Caco-2 (cell line): Measurements from ENCODE around the gene TAX1BP3. TPM values are rescaled to one million over a fixed set of nuclear protein-coding genes. Genes with fewer than 3 reads are reported as not detected.

Experiments
- BruUV-seq: library from RNA; stranded (reverse); fragments of 400-500 nt; replicated peaks from 2 replicates; lab custom pipeline; 2021; lab: Mats Ljungman, UMichigan
- CTCF ChIA-PET: fragments of 300-600 bp; sonication (Branson Sonifier 250); formaldehyde crosslinking; loops from one replicate; lab custom pipeline; 2022; ENCODE audit warnings: antibody characterized with exemption; lab: Charles Lee
- POLR2A ChIA-PET: fragments of 300-600 bp; sonication (Branson Sonifier 250); formaldehyde crosslinking; loops from one replicate; lab custom pipeline; 2022; ENCODE audit warnings: antibody characterized with exemption; lab: Charles Lee
- DNase-seq, 2 experiments: peaks; one replicate each; pipeline versions ENCODE4 v3.0.0 to v3.0.0-alpha.2; 2020 to 2022
- H3K27me3 ChIP-seq: replicated peaks from 2 replicates; pipeline ENCODE4 v1.6.0; 2011; ENCODE audit warnings: low read length; ENCODE audit not compliant: control insufficient read depth, insufficient read depth
- H3K36me3 ChIP-seq: 2 replicates; pipeline ENCODE4 v1.5.1; 2011; ENCODE audit warnings: low read length; ENCODE audit not compliant: control insufficient read depth, insufficient read depth
- H3K4me1 ChIP-seq: fragments of 250-450 bp; sonication (Bioruptor Pico); 2 replicates; pipeline ENCODE4 v1.5.1; 2020; ENCODE audit warnings: mild to moderate bottlenecking
- H3K4me3 ChIP-seq: 2 replicates; pipeline ENCODE4 v1.5.1; 2011; ENCODE audit warnings: low read depth, mild to moderate bottlenecking, control low read depth, low read length
- H3K9me3 ChIP-seq: fragments of 250-450 bp; sonication (Bioruptor Pico); 2 replicates; pipeline ENCODE4 v1.5.1; 2020; ENCODE audit warnings: mild to moderate bottlenecking, moderate library complexity
- H3K27ac Mint-ChIP-seq: one replicate; pipeline ENCODE4 v1.8.0; 2022; ENCODE audit warnings: mixed read lengths; ENCODE audit not compliant: unreplicated experiment
- H3K27me3 Mint-ChIP-seq: one replicate; pipeline ENCODE4 v1.8.0; 2022; ENCODE audit warnings: mixed read lengths; ENCODE audit not compliant: insufficient read depth, unreplicated experiment
- H3K36me3 Mint-ChIP-seq: one replicate; pipeline ENCODE4 v1.8.0; 2022; ENCODE audit warnings: mild to moderate bottlenecking, mixed read lengths; ENCODE audit not compliant: insufficient read depth, unreplicated experiment
- H3K4me1 Mint-ChIP-seq: one replicate; pipeline ENCODE4 v1.8.0; 2022; ENCODE audit warnings: low read depth, mixed read lengths; ENCODE audit not compliant: unreplicated experiment
- H3K4me3 Mint-ChIP-seq: one replicate; pipeline ENCODE4 v1.8.0; 2022; ENCODE audit warnings: mild to moderate bottlenecking, moderate library complexity, mixed read lengths; ENCODE audit not compliant: unreplicated experiment
- H3K9me3 Mint-ChIP-seq: one replicate; pipeline ENCODE4 v1.8.0; 2022; ENCODE audit warnings: mixed read lengths; ENCODE audit not compliant: unreplicated experiment
- intact Hi-C: fragments of 100-400 bp; cut with micrococcal nuclease; formaldehyde crosslinking; loops from one replicate; pipeline ENCODE4 v1.10.0; 2022; ENCODE audit not compliant: unreplicated experiment
- total RNA-seq: library from RNA; stranded (reverse); gene quantifications from 2 replicates; pipeline ENCODE4 v1.2.3, GENCODE V29; 2022
- TF ChIP-seq, protein P1 (sequence below), 2 experiments: fragments of 200-600 bp in 1 of 2; IDR thresholded peaks; 1 replicate in 1 of 2; 2 replicates in 1 of 2; pipeline versions ENCODE4 v1.5.1 to v1.8.0; 2011 to 2022; ENCODE audit warnings: antibody characterized with exemption in 1 of 2, control low read depth in 1 of 2, inconsistent platforms in 1 of 2, low read depth in 1 of 2, low read length in 1 of 2, mild to moderate bottlenecking in 1 of 2, moderate library complexity in 1 of 2; ENCODE audit not compliant: insufficient read depth in 1 of 2, severe bottlenecking in 1 of 2, unreplicated experiment in 1 of 2

Gene TAX1BP3
- total RNA-seq, 1 experiment from 2014 or later, result 58.2 TPM

DNA sequence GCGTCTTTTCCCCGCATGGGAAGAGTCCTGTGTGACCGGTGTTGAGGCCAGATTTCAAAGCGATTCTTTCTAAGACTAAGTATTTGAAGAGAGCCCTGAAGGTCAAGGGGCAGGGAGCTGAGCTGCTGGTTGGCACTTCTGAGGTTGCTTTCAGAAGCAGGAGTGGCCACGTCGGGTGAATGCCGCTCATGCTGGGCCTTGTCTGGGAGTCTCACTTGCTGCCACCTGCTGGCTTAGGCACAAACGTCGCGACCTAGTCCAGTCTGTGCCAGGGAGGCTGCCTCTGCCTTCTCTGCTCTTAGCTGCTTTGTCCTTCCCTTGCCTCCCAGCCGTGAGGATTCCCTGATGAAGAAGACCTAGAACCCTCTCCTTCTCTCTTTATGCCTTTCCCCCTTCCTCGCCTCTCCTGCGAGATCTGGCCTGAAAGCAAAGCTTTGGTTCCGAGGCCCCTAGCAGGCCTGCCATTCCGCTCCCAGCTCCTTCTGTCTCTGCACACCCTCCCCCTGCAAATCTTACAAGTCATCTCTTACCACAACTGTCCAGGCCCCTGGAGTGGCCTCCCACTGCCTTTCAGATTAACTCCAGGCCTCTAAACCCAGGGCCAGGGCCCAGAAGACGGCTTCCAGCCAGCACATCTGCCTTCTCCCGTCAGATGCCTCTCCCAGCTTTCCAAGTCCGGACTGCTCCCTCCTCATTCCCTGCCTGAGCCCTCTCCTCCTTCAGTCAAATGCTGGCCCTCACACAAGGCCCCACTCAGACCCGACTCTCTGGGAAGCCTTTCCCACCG, 20.4 kb downstream of the TAX1BP3 start:
- intact Hi-C loops, result loop anchor here (5.0 kb wide), 1 partner anchor 601 kb away; no protein-coding TSS in a partner anchor
- Histone ChIP-seq H3K4me1 (no peaks in the 10 kb centered on the region), H3K4me3 (no peak overlapping the region), H3K9me3 (no peaks in the 10 kb centered on the region), H3K36me3 (no peaks in the 10 kb centered on the region), H3K27me3 (no peaks in the 10 kb centered on the region)
- TF ChIP-seq, protein P1, sequence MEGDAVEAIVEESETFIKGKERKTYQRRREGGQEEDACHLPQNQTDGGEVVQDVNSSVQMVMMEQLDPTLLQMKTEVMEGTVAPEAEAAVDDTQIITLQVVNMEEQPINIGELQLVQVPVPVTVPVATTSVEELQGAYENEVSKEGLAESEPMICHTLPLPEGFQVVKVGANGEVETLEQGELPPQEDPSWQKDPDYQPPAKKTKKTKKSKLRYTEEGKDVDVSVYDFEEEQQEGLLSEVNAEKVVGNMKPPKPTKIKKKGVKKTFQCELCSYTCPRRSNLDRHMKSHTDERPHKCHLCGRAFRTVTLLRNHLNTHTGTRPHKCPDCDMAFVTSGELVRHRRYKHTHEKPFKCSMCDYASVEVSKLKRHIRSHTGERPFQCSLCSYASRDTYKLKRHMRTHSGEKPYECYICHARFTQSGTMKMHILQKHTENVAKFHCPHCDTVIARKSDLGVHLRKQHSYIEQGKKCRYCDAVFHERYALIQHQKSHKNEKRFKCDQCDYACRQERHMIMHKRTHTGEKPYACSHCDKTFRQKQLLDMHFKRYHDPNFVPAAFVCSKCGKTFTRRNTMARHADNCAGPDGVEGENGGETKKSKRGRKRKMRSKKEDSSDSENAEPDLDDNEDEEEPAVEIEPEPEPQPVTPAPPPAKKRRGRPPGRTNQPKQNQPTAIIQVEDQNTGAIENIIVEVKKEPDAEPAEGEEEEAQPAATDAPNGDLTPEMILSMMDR (IDR thresholded peaks at IDR 0.05; ENCODE audit: insufficient read depth in 1 of 2, low read depth in 1 of 2, low read length in 1 of 2, severe bottlenecking in 1 of 2, unreplicated experiment in 1 of 2), result peak; percentile 30 to 35
- peak; percentile 51 to 54 for DNase-seq
- ChIA-PET CTCF (interaction anchor here (0.6 to 1.7 kb wide), 4 partner anchors 12 to 599 kb away, joined by 3 to 9 read pairs (median 5); partner anchors contain the start of genes CTNS and SHPK), POLR2A (interaction anchor here (1.6 kb wide), 1 partner anchor 12 kb away, joined by 6 read pairs; the partner anchor contains the start of genes CTNS and SHPK)
- Mint-ChIP-seq H3K27ac (no peak overlapping the region), H3K27me3 (no peaks in the 10 kb centered on the region), H3K4me1 (no peaks in the 10 kb centered on the region), H3K9me3 (no peaks in the 10 kb centered on the region), H3K36me3 (peaks cover 5% of the 10 kb centered on the region), H3K4me3 (no peak overlapping the region)
- BruUV-seq, result no TSS peak

DNA sequence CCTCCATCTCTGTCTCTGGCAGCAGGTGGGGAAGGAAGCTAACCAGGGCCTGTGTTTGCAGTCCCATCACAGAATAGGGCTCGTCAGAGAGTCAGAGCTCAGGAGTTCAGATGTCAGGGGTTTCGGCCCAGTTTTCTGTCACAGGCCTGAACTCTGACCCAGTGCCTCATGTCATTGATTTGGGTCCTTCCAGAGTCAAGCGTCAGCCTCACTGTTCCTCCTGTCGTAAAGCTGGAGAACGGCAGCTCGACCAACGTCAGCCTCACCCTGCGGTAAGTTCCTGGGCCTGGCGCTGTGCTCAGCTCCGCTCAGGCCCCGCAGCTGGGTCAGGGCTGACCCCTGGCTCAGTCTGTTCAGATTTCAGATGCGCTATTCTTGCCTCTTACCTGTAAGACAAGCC, 21.1 kb downstream of the TAX1BP3 start:
- Histone ChIP-seq H3K4me1 (no peaks in the 10 kb centered on the region), H3K4me3 (no peak overlapping the region), H3K9me3 (no peaks in the 10 kb centered on the region), H3K36me3 (no peaks in the 10 kb centered on the region), H3K27me3 (no peaks in the 10 kb centered on the region)
- ChIA-PET POLR2A (interaction anchor here (1.6 kb wide), 1 partner anchor 11 kb away, joined by 6 read pairs; the partner anchor contains the start of genes CTNS and SHPK), CTCF (interaction anchor here (0.6 to 1.7 kb wide), 4 partner anchors 11 to 598 kb away, joined by 3 to 9 read pairs (median 5); partner anchors contain the start of genes CTNS and SHPK)
- H3K27ac Mint-ChIP-seq, result no peak overlapping the region
- DNase-seq, result no peak
- H3K9me3 Mint-ChIP-seq, result no peaks in the 10 kb centered on the region
- peaks cover 5% of the 10 kb centered on the region for H3K36me3 Mint-ChIP-seq
- TF ChIP-seq, protein P1 (IDR thresholded peaks at IDR 0.05; ENCODE audit: insufficient read depth in 1 of 2, low read depth in 1 of 2, low read length in 1 of 2, severe bottlenecking in 1 of 2, unreplicated experiment in 1 of 2), result no peak
- intact Hi-C loops, result loop anchor here (5.0 kb wide), 1 partner anchor 600 kb away; no protein-coding TSS in a partner anchor
- no TSS peak for BruUV-seq
- H3K4me3 Mint-ChIP-seq, result no peak overlapping the region
- no peaks in the 10 kb centered on the region for H3K27me3 Mint-ChIP-seq
- H3K4me1 Mint-ChIP-seq, result no peaks in the 10 kb centered on the region

DNA sequence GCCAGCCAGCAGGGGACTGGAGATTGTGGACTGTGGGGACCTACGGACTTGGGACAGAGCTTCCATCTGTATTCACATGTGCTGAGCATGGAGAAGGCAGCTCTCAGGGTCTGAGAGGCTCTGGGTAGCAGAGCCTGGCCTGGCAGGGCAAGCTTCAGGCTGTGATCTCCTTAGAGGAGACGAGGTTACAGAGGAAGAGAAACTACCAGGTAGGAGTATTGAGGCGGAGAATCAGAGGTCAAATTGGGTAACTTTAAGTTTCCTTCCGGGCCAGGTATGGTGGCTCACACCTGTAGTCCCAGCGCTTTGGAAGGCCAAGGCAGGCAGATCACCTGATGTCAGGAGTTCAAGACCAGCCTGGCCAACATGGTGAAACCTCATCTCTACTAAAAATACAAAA, 23.1 kb downstream of the TAX1BP3 start:
- TF ChIP-seq, protein P1 (IDR thresholded peaks at IDR 0.05; ENCODE audit: insufficient read depth in 1 of 2, low read depth in 1 of 2, low read length in 1 of 2, severe bottlenecking in 1 of 2, unreplicated experiment in 1 of 2), result no peak
- Mint-ChIP-seq H3K4me1 (no peaks in the 10 kb centered on the region), H3K36me3 (peaks cover 6% of the 10 kb centered on the region), H3K27me3 (no peaks in the 10 kb centered on the region), H3K4me3 (no peak overlapping the region), H3K27ac (no peak overlapping the region), H3K9me3 (no peaks in the 10 kb centered on the region)
- no peak for DNase-seq
- ChIA-PET CTCF (interaction anchor here (0.7 kb wide), 1 partner anchor 10 kb away, joined by 3 read pairs; no protein-coding TSS in a partner anchor), POLR2A (no interaction called here)
- no TSS peak for BruUV-seq
- intact Hi-C loops, result loop anchor here (5.0 kb wide), 1 partner anchor 598 kb away; no protein-coding TSS in a partner anchor
- H3K9me3 ChIP-seq, result no peaks in the 10 kb centered on the region
- no peaks in the 10 kb centered on the region for H3K27me3 ChIP-seq
- no peaks in the 10 kb centered on the region for H3K4me1 ChIP-seq
- H3K36me3 ChIP-seq, result no peaks in the 10 kb centered on the region
- H3K4me3 ChIP-seq, result no peak overlapping the region
